Measurements from ENCODE around the gene GAK.

Gene GAK

DNA sequence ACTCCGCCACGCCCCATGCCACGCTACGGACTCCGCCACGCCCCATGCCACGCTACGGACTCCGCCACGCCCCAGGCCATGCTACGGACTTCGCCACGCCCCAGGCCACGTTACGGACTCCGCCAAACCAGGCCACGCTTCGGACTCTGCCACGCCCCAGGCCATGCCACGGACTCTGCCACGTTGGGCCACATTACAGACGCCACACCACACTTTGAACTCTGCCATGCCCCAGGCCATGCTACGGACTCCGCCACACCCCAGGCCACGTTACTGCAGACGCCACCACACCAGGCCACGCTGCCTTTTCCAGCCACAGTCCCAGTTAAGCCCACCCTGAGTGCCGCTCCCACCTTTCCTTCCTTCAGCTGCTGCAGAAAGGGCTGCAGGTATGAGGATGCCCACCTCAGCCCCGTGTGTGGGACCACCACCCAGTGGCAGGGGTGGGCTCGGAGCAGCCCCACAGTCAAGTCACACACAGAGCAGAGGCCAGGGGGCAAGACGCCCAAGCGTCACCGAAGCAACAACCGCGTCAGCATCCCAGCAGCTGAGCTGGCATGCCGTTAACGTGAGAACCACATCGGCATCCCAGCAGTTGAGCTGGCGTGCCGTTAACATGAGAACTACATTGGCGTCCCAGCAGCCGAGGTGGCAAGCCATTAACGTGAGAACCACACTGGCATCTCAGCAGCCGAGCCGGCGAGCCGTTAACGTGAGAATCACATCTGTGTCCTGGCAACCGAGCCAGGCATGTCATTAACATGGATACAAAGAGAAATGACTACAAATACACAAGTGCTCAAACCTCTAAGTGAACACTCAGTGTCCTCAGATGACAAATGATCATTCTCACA, 26.4 kb downstream of the GAK start:
- DNase-seq (ENCODE audit: low spot score), result no peak
- TF ChIP-seq, protein P1, sequence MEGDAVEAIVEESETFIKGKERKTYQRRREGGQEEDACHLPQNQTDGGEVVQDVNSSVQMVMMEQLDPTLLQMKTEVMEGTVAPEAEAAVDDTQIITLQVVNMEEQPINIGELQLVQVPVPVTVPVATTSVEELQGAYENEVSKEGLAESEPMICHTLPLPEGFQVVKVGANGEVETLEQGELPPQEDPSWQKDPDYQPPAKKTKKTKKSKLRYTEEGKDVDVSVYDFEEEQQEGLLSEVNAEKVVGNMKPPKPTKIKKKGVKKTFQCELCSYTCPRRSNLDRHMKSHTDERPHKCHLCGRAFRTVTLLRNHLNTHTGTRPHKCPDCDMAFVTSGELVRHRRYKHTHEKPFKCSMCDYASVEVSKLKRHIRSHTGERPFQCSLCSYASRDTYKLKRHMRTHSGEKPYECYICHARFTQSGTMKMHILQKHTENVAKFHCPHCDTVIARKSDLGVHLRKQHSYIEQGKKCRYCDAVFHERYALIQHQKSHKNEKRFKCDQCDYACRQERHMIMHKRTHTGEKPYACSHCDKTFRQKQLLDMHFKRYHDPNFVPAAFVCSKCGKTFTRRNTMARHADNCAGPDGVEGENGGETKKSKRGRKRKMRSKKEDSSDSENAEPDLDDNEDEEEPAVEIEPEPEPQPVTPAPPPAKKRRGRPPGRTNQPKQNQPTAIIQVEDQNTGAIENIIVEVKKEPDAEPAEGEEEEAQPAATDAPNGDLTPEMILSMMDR (IDR thresholded peaks at IDR 0.05; ENCODE audit: extremely low read depth, insufficient read depth, missing control alignments), result no peak
- in situ Hi-C loops (cut with MboI; ENCODE audit: low pct_unique_long_range_greater_than_20kb, low sequenced_read_pairs, unreplicated experiment), result no loop called here

- no peak for DNase-seq (ENCODE audit: low spot score)
- in situ Hi-C loops (cut with MboI; ENCODE audit: low pct_unique_long_range_greater_than_20kb, low sequenced_read_pairs, unreplicated experiment), result no loop called here
- TF ChIP-seq, protein P1 (IDR thresholded peaks at IDR 0.05; ENCODE audit: extremely low read depth, insufficient read depth, missing control alignments), result no peak
Observed at GRCh38 chr4:903066-904046, 28.8 kb downstream of the GAK start.

GRCh38 chr4:901192-901910, 30.8 kb downstream of the GAK start:
- no peak for DNase-seq (ENCODE audit: low spot score)
- TF ChIP-seq, protein P1 (IDR thresholded peaks at IDR 0.05; ENCODE audit: extremely low read depth, insufficient read depth, missing control alignments), result no peak
- in situ Hi-C loops (cut with MboI; ENCODE audit: low pct_unique_long_range_greater_than_20kb, low sequenced_read_pairs, unreplicated experiment), result no loop called here

- TF ChIP-seq, protein P1 (IDR thresholded peaks at IDR 0.05; ENCODE audit: extremely low read depth, insufficient read depth, missing control alignments), result no peak
- DNase-seq (ENCODE audit: low spot score), result no peak
- in situ Hi-C loops (cut with MboI; ENCODE audit: low pct_unique_long_range_greater_than_20kb, low sequenced_read_pairs, unreplicated experiment), result no loop called here
Observed at GRCh38 chr4:900721-901120, 31.4 kb downstream of the GAK start.

DNA sequence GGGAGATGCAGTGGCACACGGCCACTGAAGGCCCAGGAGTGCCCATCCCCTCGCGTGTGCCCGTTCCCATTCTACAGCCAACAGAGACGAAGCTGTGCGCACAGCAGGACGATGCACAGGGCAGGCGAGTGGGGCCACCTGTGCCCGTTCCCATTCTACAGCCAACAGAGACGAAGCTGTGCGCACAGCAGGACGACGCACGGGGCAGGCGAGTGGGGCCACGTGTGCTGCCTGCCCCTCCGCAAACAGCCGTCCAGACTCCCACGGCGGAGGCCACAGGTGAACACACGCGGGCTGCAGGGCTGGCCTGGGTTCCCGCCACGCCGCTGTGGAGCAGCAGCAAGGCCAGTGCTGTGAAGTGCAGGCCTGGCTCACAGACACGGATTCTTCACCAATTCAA, 32.0 kb downstream of the GAK start:
- in situ Hi-C loops (cut with MboI; ENCODE audit: low pct_unique_long_range_greater_than_20kb, low sequenced_read_pairs, unreplicated experiment), result no loop called here
- TF ChIP-seq, protein P1 (IDR thresholded peaks at IDR 0.05; ENCODE audit: extremely low read depth, insufficient read depth, missing control alignments), result no peak
- DNase-seq (ENCODE audit: low spot score), result no peak

GRCh38 chr4:899556-899906, 32.6 kb downstream of the GAK start:
- DNase-seq (ENCODE audit: low spot score), result no peak
- in situ Hi-C loops (cut with MboI; ENCODE audit: low pct_unique_long_range_greater_than_20kb, low sequenced_read_pairs, unreplicated experiment), result no loop called here
- TF ChIP-seq, protein P1 (IDR thresholded peaks at IDR 0.05; ENCODE audit: extremely low read depth, insufficient read depth, missing control alignments), result no peak

Data from GM13977 (cell line).